NK-92 treated with Interleukin-12 subunit alpha and Interleukin-12 subunit beta, amount 100 ng/mL, for 24 hours (cell line): Measurements from ENCODE around the gene GALNT6.

Experiments
- DNase-seq: peaks from one replicate; lab custom pipeline; 2025; lab: John Stamatoyannopoulos, UW

Gene GALNT6

DNA sequence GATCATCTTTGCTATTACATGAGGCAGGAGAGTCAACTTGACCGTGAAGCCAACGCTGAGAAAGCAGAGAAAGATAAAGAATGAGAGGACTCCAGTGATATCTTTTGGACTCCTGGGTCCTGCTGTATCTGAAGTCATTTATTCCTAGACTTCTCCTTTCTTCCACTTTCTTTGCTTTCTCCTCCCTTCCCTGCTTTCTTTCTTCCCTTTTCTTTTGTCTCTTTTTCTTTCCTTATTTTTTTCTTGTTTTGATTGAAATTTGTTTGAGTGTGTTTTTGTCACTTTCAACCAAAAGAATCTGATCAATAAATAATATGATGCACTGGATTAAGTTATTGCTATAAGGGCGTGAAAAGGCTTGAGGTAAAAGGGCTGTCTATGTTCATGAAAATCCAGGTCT lies 13.4 kb upstream of the GALNT6 start:
- no peak for DNase-seq

DNA sequence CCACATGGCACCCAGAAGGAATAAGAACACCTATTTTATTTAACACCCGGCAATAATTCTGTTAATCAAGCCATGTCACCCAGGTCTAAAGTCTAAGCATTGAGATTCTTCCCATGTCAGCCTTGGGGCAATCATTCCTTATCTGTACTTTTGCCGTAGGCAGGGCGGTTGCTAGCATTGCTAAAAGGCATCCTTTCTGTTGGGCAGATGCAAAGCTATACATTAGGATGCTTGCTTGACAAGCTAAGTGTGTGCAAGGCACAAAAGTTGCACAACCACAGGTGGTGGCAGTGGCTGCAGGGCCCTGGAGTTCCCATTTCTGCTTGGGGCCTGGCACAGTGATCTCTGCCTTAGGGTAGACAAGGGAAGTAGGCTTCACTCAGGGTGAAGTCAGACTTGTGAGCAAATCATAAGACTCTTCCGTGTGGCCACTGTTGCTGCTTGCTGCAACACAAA lies 12.5 kb upstream of the GALNT6 start:
- DNase-seq, result no peak

DNA sequence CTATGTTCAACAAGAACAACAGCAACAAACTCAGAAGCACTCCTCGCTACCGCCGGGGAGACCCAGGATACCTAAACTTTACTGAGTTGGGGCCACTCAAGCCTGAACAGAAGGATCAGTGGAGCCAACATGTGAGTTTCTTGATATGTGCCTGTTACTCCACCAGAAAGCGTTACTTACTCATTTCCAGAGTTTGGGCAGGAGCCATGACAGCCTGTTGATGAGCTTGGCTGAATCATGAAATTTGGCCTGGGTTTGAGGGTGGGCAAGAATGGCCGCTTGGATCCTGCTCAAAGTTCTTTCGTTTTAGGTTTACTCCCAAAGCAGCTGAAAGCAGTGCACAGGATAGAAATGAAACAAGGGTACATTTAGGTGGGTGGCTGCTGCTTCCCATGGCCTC lies 12.0 kb upstream of the GALNT6 start:
- no peak for DNase-seq

DNA sequence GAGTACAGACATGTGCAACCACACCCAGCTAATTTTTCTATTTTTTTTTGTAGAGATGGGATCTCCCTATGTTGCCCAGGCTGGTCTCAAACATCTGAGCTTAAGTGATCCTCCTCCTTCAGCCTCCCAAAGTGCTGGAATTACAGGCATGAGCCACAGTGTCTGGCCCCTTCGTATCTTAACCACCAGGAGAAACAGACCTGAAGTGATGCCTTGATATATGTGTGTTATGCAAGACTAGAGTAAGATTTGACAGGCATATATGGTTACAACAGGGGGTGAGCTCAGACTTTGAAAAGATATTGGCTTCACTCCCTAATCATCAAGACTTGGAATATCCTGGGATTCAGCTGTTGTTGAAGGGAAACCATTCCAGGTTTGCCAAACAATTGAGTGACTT lies 10.7 kb upstream of the GALNT6 start:
- DNase-seq, result no peak

DNA sequence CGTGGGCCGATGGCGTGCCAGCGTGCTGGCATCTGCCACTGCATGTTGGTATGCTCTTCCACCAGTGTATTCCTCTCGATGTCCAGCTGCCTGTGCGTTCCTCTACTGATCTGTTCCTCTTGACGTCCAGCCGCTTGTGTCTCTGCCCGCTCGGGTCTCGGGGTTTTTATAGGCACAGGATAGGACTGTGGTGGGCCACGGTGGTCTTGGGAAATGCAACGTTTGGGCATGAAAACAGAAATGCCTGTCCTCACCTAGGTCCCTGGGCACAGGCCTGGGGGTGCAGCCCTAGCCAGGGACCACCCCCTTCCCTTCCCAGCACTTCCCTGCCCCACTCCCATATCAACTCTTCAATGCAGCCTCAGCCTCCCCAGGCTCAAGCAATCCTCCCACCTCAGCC lies 10.3 kb upstream of the GALNT6 start:
- DNase-seq, result no peak

DNA sequence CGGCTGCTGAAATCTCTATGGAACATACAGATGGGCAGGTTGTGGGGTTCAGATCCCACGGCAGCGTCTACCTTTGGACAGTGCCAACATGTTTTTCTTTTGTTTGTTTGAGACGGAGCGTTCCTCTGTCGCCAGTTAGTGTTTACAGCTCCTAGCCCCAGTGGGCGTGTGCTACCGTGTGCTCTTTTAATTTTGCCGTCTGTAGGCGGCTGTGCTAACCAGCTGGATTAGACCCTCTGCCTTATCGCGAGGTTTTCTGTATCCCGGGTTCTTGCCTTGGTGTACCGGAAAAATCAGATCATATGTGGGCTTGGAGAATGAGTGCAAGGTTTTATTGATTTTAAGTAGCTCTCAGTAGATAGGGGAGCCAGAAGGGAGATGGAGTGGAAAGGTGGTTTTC lies 9.8 kb upstream of the GALNT6 start:
- DNase-seq, result no peak

DNA sequence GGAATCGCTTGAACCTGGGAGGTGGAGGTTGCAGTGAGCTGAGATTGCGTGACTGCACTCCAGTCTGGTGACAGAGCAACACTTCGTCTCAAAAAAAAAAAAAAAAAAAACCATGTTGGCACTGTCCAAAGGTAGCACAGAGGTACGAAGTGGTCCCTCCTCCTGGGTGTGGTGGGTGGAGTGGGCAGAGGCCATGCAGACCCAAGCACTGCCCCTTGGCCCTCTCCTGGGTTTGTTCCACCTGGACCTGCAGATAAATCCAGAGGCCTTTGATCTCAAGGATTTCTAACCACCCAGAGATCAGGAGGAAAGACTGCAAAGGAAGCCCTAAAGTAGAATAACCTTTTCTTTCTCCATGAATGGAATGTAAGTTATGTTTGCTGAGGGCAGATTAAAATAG lies 8.7 kb upstream of the GALNT6 start:
- DNase-seq, result no peak

DNA sequence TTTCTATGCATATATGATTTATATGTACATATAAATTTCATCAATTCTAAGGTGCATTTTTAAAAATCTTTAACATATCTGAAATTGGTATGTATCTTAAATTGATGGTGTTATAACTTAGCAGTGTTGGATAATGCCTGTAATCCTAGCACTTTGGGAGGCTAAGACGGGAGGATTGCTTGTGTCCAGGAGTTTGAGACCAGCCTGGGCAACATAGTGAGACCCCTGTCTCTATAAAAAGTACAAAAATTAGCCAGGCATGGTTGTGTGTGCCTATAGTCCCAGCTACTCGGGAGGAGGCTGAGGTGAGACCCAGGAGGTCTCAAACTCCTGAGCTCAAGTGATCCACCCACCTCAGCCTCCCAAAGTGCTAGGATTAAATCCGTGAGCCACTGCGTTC lies 6.5 kb upstream of the GALNT6 start:
- no peak for DNase-seq

DNA sequence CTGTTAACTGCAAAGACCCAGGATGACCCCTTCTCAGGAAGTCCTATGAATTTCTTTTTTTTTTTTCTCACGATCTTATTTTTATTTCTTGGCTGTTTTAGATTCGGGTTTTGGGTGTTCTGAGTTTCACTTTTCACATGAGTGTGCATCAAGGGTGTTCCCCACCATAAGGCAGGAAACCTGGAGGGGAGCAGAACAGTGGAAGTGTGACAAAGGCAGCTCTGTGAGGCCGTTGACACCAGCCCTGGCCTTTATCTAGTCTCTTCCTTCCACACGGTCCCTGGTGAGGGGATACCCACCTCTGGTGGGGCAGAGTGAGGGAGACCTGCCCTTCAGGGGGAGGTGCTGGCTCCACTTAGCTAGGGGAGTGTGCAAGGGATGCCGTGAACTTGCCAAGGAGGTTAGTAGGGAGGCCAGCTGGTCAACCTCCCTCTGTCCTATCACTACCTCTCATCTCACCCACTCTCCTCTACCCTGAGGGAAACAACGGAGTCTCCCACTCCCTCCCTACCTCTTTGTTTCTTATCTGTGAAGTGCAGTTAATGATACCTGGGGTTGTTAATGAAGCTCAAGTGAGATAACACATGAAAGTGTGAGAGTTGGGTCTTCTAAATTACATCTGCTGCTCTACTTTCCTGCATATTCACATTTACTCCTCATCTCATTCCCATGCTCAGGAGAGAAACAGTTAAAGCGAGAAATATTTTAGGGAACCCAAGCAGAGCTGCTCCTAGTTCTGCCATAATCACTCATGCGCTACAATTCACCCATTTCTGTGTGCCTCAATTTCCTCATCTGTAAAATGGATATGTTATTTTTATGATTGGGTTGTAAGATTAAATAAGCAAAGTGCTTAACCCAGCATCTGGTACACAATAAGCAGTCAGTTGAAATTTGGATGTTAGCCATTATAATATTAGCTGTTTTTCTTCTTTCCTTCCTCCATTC lies 4.4 kb upstream of the GALNT6 start:
- no peak for DNase-seq

DNA sequence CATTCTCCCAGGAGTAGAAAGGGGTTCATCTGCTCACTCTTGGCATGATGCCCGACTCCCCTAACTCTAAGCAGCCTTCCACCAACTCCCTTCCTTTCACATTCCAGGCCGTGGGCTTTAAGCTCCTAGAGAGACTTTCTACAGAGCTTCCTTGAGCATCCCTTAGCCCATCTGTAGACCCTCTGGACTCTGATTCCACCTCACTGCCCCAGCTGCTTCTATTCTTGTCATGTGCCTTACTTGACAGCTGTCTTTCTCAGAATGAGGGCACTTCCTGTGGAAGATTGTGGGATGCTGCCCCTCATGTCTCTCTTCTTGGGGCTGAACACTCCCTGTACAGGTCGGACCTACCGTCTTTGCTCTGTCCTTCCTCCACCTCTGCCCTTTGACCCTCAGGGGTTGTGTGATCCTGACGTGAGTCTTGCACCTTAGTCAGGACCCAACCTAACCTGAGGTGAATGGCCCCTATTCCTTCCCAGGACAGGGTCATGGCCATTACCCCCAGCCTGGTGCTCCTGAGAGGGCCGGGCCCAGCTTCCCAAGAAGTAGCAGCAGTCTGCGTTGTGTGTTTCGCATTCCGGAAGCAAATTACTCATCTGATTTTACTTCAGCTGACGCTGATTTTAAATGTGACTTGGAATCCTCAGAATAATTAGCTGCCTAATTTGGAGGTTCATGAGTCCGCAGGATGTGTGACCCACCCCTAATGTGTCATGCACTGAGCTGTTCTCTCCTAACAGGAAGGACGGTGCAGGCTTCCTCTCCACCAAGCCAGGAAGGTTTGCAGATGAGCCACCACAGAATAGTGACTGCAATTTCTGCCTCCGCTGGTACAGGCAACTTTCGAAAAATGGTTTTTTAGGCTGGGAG lies 2.7 kb upstream of the GALNT6 start:
- no peak for DNase-seq

DNA sequence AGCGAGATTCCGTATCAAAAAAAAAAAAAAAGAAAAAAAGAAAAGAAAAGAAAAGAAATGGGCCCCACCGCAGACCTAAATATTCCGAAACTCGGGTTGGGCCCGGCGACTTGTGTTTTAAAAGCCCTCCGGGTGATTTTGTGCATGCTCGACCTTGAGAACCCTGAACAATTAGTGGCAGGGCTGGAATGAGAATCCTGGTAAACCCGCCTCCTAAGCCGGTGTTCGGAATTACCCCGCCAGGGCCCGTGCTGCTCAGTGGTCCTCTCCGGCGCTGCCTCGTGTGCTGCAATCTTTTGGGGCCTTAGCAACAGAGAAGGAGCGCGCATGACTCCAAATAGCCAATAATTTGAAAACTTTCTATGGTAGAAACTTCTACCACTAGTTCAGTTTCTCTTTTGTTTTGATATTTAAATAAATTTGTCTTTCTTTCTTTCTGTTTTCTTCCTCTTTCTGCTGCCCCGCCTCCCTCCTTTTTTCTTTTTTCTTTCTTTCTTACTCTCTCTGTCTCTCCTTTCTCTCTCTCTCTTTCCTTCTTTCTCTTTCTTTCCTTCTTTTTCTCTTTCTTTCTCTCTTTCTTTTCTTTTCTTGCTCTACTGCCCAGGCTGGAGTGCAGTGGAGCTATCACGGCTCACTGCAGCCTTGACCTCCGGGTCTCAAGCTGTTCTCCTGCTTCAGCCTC lies 1.5 kb upstream of the GALNT6 start:
- no peak for DNase-seq

DNA sequence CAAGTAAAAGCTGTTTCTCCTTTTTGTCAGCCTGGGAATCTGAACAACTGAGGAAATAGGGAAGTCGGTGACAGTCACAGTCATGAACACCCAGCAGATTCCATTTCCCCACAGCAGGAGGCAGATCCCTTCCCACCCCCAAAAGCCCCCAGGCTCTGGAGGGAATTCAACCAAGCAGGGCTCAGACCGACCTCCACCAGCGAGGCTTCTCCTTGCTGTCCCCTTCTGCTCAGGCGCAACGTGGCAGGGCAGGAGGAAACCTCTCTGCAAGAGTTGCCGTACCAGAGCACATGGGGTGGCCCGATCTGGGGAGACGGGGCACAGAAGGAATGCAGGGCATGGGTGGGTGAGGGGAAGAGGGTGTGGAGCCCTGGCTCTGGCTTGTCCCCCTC lies 319 bp downstream of the GALNT6 start:
- DNase-seq, result no peak

DNA sequence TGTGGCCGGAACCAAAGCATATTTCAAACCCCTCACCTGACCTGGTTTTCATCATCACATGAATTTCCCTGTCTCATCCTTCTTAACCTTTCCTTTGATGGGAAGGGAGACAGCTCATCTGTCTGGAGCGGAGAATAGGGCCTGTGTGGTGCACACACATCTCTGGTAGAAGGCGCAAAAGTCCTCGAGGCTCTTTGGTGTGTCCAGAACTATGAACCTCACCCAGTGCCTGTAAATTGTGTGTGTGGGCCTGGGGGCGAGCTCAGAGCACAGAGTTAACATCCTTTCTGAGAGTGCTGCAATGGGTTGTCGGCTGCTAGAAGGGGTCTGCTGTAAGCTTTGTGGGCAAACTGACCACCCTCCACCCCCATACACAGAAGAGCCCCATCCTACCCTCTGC lies 749 bp downstream of the GALNT6 start:
- DNase-seq, result no peak

DNA sequence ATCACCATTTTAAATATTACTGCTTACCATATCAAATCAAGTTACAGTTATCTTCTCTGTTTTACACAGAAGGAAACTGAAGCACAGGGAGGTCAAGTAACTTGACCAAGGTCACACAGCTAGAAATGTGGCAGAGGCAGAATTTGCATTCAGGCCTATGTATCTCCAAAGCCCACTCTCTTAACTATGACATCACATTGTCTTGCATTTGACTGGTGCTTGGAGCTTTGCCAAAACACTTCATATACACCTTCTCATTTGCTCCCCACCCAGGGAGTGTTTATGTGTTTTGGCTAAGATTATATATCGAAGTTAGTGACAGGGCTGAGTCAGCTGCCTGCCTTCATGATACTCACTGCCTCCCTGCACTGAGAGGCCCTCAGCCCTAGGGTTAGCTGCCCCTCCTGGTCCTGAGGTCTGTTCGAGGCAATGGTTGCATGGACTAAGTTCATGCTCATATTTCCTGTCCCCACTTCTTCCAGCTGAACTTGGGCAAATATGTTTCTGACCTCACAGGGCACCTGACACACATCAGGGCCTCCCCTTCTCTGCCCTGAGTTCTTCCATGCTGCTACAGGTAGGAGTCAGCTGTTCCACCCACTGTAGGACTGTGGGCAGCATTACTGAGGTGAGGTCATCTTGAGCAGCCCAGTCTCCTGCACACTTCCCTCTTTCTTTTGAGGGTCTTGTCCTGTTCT lies 1.8 kb downstream of the GALNT6 start:
- DNase-seq, result no peak

DNA sequence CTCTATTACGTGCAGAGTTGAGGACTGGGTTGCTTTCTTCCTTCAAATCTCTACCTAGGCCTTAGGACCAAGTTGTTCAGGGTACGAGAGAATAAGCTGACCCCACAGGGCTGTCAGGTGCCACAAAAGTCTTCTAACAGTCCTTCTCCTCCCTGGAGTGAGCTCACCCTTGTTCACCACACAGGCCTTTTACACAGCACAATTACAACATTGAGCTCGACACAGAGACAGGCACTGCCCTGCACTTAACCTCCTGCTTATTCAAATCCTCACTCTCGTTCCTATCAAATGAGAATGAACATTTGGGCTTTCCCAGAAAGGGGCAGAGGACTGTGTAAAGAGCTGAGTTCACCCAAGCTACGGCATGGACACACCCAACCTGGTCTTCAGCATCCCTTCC lies 2.4 kb downstream of the GALNT6 start:
- DNase-seq, result no peak

DNA sequence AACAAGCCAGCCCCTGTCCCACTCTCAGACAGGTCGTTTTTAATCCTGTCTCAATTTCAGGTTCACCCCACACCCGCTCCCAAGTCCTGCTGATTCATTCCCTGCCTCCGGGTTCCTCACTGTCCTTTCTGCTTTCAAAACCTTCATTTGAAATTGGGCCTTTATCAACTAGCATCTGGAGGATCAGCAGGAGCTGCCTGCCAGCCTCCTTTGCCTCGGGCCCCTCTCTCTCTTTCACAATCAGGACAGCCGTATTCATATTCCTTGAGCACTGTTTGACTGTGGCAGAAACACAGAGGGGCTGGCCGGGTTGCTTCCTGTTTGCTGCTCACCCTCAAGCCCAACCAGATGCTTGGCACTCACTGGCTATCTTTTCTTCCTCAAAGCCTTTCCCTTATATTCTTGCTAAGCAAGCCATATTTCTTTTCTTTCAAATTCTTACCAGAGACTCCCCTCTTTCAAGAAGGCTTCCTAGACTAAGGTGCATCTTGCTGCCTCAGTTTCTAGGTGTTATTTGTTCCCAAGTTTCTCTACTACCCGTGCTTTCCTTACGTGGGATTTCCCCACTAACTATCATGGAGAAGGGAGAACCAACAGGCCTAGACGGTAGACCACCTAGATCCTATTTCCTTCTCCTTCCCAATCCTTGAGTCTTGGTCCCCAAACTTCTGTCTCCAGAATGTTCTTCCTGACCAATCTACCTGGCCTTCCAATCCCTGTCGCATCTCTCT lies 3.0 kb downstream of the GALNT6 start:
- DNase-seq, result no peak

DNA sequence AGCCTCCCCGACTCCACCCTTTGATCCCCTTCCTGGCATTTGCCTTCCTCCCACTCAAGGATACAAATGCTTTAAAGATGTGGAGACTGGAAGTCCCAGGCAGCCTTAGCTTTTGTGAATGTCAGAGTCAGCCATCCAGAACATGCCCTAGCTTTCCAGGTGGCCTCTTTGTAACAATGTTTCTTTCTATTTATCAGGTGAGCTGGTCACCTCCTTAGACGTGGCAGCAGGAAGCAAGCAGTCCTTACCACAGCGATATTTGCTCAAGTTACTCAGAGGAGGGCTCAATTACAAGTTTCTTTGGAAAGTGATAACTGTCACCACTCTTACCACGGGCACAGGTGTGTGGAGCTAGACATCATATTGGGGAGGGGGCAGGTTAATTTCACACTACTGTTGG lies 4.9 kb downstream of the GALNT6 start:
- no peak for DNase-seq

DNA sequence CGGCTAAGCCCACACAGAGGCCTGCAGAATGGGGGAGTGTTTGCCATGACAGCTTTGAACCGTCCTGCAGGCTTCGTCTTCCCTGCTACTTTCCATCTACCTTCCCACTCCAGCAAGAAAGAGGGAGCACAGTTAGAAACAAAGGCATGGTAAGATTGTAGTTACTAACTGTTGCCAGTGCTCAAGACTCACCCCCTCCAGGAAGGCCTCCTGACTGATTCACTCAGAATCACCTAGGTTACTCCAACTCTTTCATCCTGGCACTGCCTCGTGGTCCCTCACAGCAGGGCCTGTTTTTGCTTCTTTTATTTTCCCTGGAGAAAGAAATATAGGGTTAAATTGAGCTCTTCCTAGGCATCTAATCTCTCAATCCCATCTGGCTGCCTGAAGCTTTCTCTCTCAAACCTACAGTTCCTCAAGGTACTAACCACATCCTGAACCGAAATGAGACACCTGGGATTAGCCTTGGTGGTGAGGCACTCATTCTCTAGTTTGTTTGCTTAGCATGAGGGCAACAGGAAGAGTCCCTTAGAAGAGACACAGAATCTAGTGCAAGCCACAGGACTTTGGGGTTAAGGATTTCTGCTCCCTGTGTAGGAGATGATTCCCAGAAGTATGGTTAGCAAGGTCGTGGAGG lies 7.8 kb downstream of the GALNT6 start:
- no peak for DNase-seq

DNA sequence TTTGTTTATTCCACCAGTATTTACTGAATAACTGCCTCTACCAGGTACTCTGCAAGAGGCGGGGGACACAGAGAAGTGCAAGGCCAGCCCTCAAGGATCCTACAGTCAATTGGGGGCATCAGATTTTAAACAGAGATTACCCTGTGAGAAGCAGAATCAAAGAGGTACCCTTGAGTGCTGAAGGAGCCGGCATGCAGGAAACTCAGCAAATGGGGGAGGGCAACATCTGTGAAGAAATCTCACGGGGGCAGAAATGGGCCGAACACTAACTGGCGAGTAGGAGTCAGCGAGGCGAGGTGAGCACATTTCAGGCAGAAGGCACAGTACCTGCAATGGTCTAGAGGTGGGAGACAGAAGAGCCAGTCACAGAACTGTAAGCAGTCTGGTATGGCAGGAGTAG lies 9.0 kb downstream of the GALNT6 start:
- no peak for DNase-seq

DNA sequence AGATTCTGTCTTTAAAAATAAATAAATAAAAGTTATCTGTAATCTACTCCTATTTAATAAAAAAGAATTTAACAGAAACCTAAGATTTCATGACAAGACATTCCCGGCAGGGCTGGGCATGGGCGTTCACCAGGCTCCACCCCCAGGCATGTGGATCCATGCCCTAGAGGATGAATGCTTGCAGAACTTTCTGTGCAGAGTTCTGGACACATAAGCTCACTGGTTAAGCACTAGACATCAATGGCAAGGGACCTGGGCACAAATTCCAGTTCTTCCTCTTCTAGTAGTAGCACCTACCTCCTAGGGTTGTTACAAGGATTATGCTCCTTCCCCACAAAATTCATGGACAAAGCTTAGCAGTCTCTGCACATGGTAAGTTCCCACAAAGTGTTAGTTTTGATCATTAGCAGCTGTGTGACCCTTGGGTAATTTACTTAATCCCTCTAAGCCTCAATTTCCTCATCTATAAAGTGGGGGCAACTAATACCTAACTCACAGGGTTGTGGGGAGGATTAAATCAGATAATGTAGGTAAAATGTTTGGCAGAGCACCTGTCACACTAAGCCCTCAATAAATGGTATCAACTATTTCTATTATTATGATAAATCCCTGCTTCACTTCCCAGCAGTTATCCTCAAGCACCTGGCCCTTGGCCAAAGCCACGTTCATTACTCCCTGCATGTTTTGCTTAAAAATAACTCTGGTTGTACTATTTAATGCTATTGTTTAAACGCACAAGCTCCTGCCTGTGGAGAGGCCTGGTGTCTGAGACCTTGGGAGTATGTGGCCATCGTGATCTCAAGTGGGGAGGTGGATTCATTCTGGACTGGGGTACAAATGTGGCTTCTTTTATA lies 9.8 kb downstream of the GALNT6 start:
- DNase-seq, result no peak
